HepG2 (cell line): Measurements from ENCODE around the gene PMIS2. TPM values are rescaled to one million over a fixed set of nuclear protein-coding genes. Genes with fewer than 3 reads are reported as not detected.

Source experiments
- CHD4 ChIP-seq: fragments of 200-600 bp; sonication (generic); IDR thresholded peaks from 2 replicates; pipeline ENCODE4 v1.7.0; 2017; ENCODE audit warnings: mild to moderate bottlenecking, low read length, borderline replicate concordance
- CREM ChIP-seq, 2 experiments: sonication (generic) in 1 of 2; formaldehyde crosslinking in 1 of 2; IDR thresholded peaks; 2 replicates each; pipeline versions ENCODE4 v1.4.0 to v1.6.1; 2016 to 2020; ENCODE audit warnings: antibody characterized with exemption in 1 of 2, mild to moderate bottlenecking in 1 of 2, missing genetic modification reagents in 1 of 2
- EZH2 ChIP-seq: conservative IDR thresholded peaks from 2 replicates; pipeline ENCODE4 v1.6.1; 2012; ENCODE audit warnings: mild to moderate bottlenecking, low read depth, low read length, moderate library complexity
- MZF1 ChIP-seq: sonication (generic); formaldehyde crosslinking; IDR thresholded peaks from 2 replicates; pipeline ENCODE4 v1.8.1; 2023; ENCODE audit warnings: mild to moderate bottlenecking, missing genetic modification reagents, borderline replicate concordance
- PBX2 ChIP-seq: IDR thresholded peaks from 2 replicates; pipeline ENCODE4 v1.6.1; 2016; ENCODE audit warnings: control low read depth
- SP140L ChIP-seq: sonication (generic); formaldehyde crosslinking; IDR thresholded peaks from 2 replicates; pipeline ENCODE4 v1.4.0; 2020; ENCODE audit warnings: missing genetic modification reagents, borderline replicate concordance
- SP5 ChIP-seq: IDR thresholded peaks from 2 replicates; pipeline ENCODE4 v1.6.1; 2016; ENCODE audit warnings: low read depth, borderline replicate concordance
- TSC22D2 ChIP-seq: sonication (generic); formaldehyde crosslinking; IDR thresholded peaks from 2 replicates; pipeline ENCODE4 v1.5.1; 2020; ENCODE audit warnings: missing genetic modification reagents, mild to moderate bottlenecking, borderline replicate concordance
- ZBTB20 ChIP-seq: sonication (generic); formaldehyde crosslinking; IDR thresholded peaks from 2 replicates; pipeline ENCODE4 v1.8.1; 2023; ENCODE audit warnings: missing genetic modification reagents, low read depth, mild to moderate bottlenecking, borderline replicate concordance
- ZNF367 ChIP-seq: sonication (generic); formaldehyde crosslinking; IDR thresholded peaks from 2 replicates; pipeline ENCODE4 v1.4.0; 2020; ENCODE audit warnings: missing genetic modification reagents, borderline replicate concordance
- ZSCAN21 ChIP-seq: sonication (generic); formaldehyde crosslinking; IDR thresholded peaks from 2 replicates; pipeline ENCODE4 v1.8.0; 2022; ENCODE audit warnings: mild to moderate bottlenecking, missing genetic modification reagents, moderate library complexity, borderline replicate concordance
- polyA plus RNA-seq, 8 experiments: library from polyadenylated mRNA; depleted of rRNA in 3 of 8; stranded (reverse) in 7 of 8; unstranded in 1 of 8; fragments of >200 nt; fragmentation: Illumina TruSeq in 4 of 8; extraction: Trizol in 4 of 8; gene quantifications; 2 replicates each; pipeline versions ENCODE4 v1.2.1 to v1.2.3, GENCODE V29; 2011 to 2016; ENCODE audit warnings: low read depth in 4 of 8, missing spikeins in 1 of 8, mixed read lengths in 1 of 8; ENCODE audit not compliant: insufficient read depth in 1 of 8
- total RNA-seq, 5 experiments: library from RNA; depleted of rRNA; stranded (reverse); fragments of >200 nt; fragmentation: Illumina TruSeq; extraction: Trizol; gene quantifications; 2 replicates each; pipeline ENCODE4 v1.2.3, GENCODE V29; 2016; ENCODE audit warnings: low read depth in 1 of 5
- TF ChIP-seq, protein P1 (sequence below): sonication (generic); formaldehyde crosslinking; IDR thresholded peaks from 2 replicates; pipeline ENCODE4 v1.5.1; 2020; ENCODE audit warnings: mild to moderate bottlenecking, missing genetic modification reagents, moderate library complexity
- TF ChIP-seq, protein P2 (sequence below): IDR thresholded peaks from 2 replicates; pipeline ENCODE4 v1.6.1; 2016; ENCODE audit warnings: low read depth, control low read depth
- TF ChIP-seq, protein P3 (sequence below): sonication (generic); formaldehyde crosslinking; IDR thresholded peaks from 2 replicates; pipeline ENCODE4 v1.5.1; 2020; ENCODE audit warnings: mild to moderate bottlenecking, missing genetic modification reagents
- TF ChIP-seq, protein P4 (sequence below), 2 experiments: sonication (generic) in 1 of 2; formaldehyde crosslinking in 1 of 2; IDR thresholded peaks; 2 replicates each; pipeline versions ENCODE4 v1.5.1 to v1.6.1; 2011 to 2020; ENCODE audit warnings: borderline replicate concordance in 1 of 2, low read depth in 1 of 2, low read length in 1 of 2, mild to moderate bottlenecking in 1 of 2, missing genetic modification reagents in 1 of 2, moderate library complexity in 1 of 2

PMIS2 gene
- total and polyA plus RNA-seq, 2 of the 13 experiments (the other 11 are each of a cell fraction or from before 2014, with no cell fraction given), result not detected

GRCh38 chr19:35612559-35613321 is 26.8 kb downstream of the PMIS2 start, which contains the start of gene HAUS5 (continued):
- TF ChIP-seq, protein P1, sequence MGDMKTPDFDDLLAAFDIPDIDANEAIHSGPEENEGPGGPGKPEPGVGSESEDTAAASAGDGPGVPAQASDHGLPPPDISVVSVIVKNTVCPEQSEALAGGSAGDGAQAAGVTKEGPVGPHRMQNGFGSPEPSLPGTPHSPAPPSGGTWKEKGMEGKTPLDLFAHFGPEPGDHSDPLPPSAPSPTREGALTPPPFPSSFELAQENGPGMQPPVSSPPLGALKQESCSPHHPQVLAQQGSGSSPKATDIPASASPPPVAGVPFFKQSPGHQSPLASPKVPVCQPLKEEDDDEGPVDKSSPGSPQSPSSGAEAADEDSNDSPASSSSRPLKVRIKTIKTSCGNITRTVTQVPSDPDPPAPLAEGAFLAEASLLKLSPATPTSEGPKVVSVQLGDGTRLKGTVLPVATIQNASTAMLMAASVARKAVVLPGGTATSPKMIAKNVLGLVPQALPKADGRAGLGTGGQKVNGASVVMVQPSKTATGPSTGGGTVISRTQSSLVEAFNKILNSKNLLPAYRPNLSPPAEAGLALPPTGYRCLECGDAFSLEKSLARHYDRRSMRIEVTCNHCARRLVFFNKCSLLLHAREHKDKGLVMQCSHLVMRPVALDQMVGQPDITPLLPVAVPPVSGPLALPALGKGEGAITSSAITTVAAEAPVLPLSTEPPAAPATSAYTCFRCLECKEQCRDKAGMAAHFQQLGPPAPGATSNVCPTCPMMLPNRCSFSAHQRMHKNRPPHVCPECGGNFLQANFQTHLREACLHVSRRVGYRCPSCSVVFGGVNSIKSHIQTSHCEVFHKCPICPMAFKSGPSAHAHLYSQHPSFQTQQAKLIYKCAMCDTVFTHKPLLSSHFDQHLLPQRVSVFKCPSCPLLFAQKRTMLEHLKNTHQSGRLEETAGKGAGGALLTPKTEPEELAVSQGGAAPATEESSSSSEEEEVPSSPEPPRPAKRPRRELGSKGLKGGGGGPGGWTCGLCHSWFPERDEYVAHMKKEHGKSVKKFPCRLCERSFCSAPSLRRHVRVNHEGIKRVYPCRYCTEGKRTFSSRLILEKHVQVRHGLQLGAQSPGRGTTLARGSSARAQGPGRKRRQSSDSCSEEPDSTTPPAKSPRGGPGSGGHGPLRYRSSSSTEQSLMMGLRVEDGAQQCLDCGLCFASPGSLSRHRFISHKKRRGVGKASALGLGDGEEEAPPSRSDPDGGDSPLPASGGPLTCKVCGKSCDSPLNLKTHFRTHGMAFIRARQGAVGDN, result peak; percentile 87
- TF ChIP-seq TSC22D2 (no peak), ZSCAN21 (CRISPR knock-in tag) (peak; percentile 73; the same call in 1 of the 2 replicates), CREM (IDR thresholded peaks at IDR 0.05) (peak; percentile 99), CREM (CRISPR knock-in tag; IDR thresholded peaks at IDR 0.05) (peak; percentile 99), EZH2 (no peak), SP5 (no peak), SP140L (CRISPR knock-in tag) (no peak), ZNF367 (CRISPR knock-in tag) (no peak), MZF1 (CRISPR knock-in tag) (no peak), PBX2 (no peak), ZBTB20 (CRISPR knock-in tag) (no peak), CHD4 (no peak)
- TF ChIP-seq, protein P2, sequence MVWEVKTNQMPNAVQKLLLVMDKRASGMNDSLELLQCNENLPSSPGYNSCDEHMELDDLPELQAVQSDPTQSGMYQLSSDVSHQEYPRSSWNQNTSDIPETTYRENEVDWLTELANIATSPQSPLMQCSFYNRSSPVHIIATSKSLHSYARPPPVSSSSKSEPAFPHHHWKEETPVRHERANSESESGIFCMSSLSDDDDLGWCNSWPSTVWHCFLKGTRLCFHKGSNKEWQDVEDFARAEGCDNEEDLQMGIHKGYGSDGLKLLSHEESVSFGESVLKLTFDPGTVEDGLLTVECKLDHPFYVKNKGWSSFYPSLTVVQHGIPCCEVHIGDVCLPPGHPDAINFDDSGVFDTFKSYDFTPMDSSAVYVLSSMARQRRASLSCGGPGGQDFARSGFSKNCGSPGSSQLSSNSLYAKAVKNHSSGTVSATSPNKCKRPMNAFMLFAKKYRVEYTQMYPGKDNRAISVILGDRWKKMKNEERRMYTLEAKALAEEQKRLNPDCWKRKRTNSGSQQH (CRISPR knock-in tag), result peak; percentile 93
- TF ChIP-seq, protein P3, sequence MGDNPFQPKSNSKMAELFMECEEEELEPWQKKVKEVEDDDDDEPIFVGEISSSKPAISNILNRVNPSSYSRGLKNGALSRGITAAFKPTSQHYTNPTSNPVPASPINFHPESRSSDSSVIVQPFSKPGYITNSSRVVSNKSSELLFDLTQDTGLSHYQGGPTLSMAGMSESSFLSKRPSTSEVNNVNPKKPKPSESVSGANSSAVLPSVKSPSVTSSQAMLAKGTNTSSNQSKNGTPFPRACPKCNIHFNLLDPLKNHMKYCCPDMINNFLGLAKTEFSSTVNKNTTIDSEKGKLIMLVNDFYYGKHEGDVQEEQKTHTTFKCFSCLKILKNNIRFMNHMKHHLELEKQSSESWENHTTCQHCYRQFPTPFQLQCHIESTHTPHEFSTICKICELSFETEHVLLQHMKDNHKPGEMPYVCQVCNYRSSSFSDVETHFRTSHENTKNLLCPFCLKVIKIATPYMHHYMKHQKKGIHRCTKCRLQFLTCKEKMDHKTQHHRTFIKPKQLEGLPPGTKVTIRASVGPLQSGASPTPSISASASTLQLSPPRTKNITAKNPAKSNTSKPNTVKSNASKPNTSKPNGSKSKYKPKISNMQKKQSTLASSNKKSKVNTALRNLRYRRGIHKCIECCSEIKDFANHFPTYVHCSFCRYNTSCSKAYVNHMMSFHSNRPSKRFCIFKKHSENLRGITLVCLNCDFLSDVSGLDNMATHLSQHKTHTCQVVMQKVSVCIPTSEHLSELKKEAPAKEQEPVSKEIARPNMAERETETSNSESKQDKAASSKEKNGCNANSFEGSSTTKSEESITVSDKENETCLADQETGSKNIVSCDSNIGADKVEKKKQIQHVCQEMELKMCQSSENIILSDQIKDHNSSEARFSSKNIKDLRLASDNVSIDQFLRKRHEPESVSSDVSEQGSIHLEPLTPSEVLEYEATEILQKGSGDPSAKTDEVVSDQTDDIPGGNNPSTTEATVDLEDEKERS (CRISPR knock-in tag), result 0 out of 2 replicates have a peak, but pooled peaks have one; percentile 64
- TF ChIP-seq, protein P4, sequence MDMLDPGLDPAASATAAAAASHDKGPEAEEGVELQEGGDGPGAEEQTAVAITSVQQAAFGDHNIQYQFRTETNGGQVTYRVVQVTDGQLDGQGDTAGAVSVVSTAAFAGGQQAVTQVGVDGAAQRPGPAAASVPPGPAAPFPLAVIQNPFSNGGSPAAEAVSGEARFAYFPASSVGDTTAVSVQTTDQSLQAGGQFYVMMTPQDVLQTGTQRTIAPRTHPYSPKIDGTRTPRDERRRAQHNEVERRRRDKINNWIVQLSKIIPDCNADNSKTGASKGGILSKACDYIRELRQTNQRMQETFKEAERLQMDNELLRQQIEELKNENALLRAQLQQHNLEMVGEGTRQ (IDR thresholded peaks at IDR 0.05; ENCODE audit: low read depth, low read length), result no peak
- TF ChIP-seq, protein P4 (CRISPR knock-in tag; IDR thresholded peaks at IDR 0.05; ENCODE audit: borderline replicate concordance), result no peak
